Esophagus muscularis mucosa (tissue), 4 donors: ENCODE data around the gene GATB. TPM values are rescaled to one million over a fixed set of nuclear protein-coding genes. Genes with fewer than 3 reads are reported as not detected.
A peak's percentile ranks its signal among the peaks of the same experiment; 100 is the strongest.

Source experiments
- DNase-seq: peaks from one replicate; pipeline ENCODE4 v3.0.0-alpha.2; 2017; ENCODE audit errors: extremely low spot score
- H3K27ac ChIP-seq, 4 donors: fragments of 200-600 bp; sonication (generic); replicated peaks in 1 of 4; 1 replicate in 3 of 4; 2 replicates in 1 of 4; pipeline ENCODE4 v1.5.1; 2016 to 2019; ENCODE audit warnings: mild to moderate bottlenecking in 1 of 4
- H3K27me3 ChIP-seq, 4 donors: fragments of 200-600 bp; sonication (generic); one replicate each; pipeline versions ENCODE4 v1.5.1 to v1.6.0; 2016 to 2019
- H3K36me3 ChIP-seq, 4 donors: fragments of 200-600 bp; sonication (generic); one replicate each; pipeline ENCODE4 v1.5.1; 2016 to 2019
- H3K4me1 ChIP-seq, 4 donors: fragments of 200-600 bp; sonication (generic); one replicate each; pipeline ENCODE4 v1.5.1; 2016 to 2019
- H3K4me3 ChIP-seq, 4 donors: fragments of 200-600 bp; sonication (generic); 1 replicate in 2 of 4; 2 replicates in 2 of 4; pipeline ENCODE4 v1.5.1; 2016 to 2019; ENCODE audit warnings: mild to moderate bottlenecking in 4 of 4, moderate library complexity in 1 of 4
- H3K9me3 ChIP-seq, 4 donors: fragments of 200-600 bp; sonication (generic); 1 replicate in 3 of 4; 2 replicates in 1 of 4; pipeline ENCODE4 v1.5.1; 2016 to 2019
- CTCF ChIP-seq, 3 experiments: fragments of 200-600 bp in 2 of 3; fragments of 450-650 bp in 1 of 3; sonication (generic) in 2 of 3; IDR thresholded peaks; one replicate each; pipeline ENCODE4 v1.5.1; 2017 to 2019; ENCODE audit warnings: antibody characterized with exemption in 3 of 3, mild to moderate bottlenecking in 2 of 3, moderate library complexity in 1 of 3
- EP300 ChIP-seq: sonication (generic); formaldehyde crosslinking; IDR thresholded peaks from one replicate; pipeline ENCODE4 v1.6.1; 2017; ENCODE audit warnings: antibody characterized with exemption
- POLR2A ChIP-seq: fragments of 450-650 bp; IDR thresholded peaks from one replicate; pipeline ENCODE4 v1.6.1; 2017; ENCODE audit warnings: antibody characterized with exemption, moderate library complexity, mild to moderate bottlenecking, low read depth
- POLR2AphosphoS5 ChIP-seq, 2 donors: sonication (generic); formaldehyde crosslinking; IDR thresholded peaks; one replicate each; pipeline ENCODE4 v1.6.1; 2017; ENCODE audit warnings: antibody characterized with exemption in 2 of 2
- WGBS: methylation state at CpG from one replicate; pipeline ENCODE4 v1.1.5; 2018; 5-methylcytosine and 5-hydroxymethylcytosine counted together
- intact Hi-C: fragments of 100-400 bp; cut with DNase I; formaldehyde crosslinking; loops from one replicate; pipeline ENCODE4 v1.15.1; 2023
- total RNA-seq, 4 donors: library from RNA; depleted of rRNA; stranded (reverse); fragments of >200 nt; gene quantifications; one replicate each; pipeline versions ENCODE4 v1.1.0 to v1.2.1, GENCODE V29; 2016

Gene GATB
- 10 to 100 TPM; 12.4 to 19.9 (median 16.4) TPM for total RNA-seq

GRCh38 chr4:151760712-151761661 lies at the start of gene GATB:
TSS of gene GATB (minus strand) at chr4:151761007. CDS start at chr4:151760982, 25 bp downstream.
- intact Hi-C loops: loop anchor here (5.0 to 10.0 kb wide), 3 partner anchors 84 to 624 kb away; no protein-coding TSS in a partner anchor
- TF ChIP-seq POLR2AphosphoS5 (IDR thresholded peaks at IDR 0.05) (peak; percentile 83 to 94), CTCF (IDR thresholded peaks at IDR 0.05) (peak; percentile 30 to 49 (median 49)), EP300 (no peak), POLR2A (no peak)
- Histone ChIP-seq H3K27me3 (no peaks in the 10 kb centered on the region), H3K4me3 (peak within 1 kb of the TSS; percentile 68 to 80 (median 70)), H3K27ac (peak within 1 kb of the TSS; percentile 50 to 74 (median 68)), H3K9me3 (no peaks in the 10 kb centered on the region), H3K36me3 (peaks cover 0 to 20% (median 9%) of the 10 kb centered on the region in 4 donors), H3K4me1 (peaks cover 6 to 15% (median 8%) of the 10 kb centered on the region in 4 donors)
- DNase-seq: peak; percentile 97
- WGBS: 5% methylated on average over 31 of the region's 35 CpGs

- intact Hi-C loops: no loop called here
- no peak for DNase-seq
- Histone ChIP-seq H3K27me3 (no peaks in the 10 kb centered on the region), H3K4me3 (no peak overlapping the region), H3K4me1 (peaks cover 13 to 19% (median 17%) of the 10 kb centered on the region in 4 donors), H3K9me3 (no peaks in the 10 kb centered on the region), H3K27ac (no peak overlapping the region), H3K36me3 (no peaks in the 10 kb centered on the region)
- TF ChIP-seq POLR2A (no peak), CTCF (IDR thresholded peaks at IDR 0.05) (no peak), EP300 (no peak), POLR2AphosphoS5 (IDR thresholded peaks at IDR 0.05) (no peak)
- WGBS: 85% methylated on average over 4 of the region's 4 CpGs
These were observed 49.7 kb upstream of the GATB start for GRCh38 chr4:151810476-151810875.

- Histone ChIP-seq H3K9me3 (no peaks in the 10 kb centered on the region), H3K4me3 (no peak overlapping the region), H3K36me3 (no peaks in the 10 kb centered on the region), H3K27me3 (no peaks in the 10 kb centered on the region), H3K4me1 (peaks cover 13 to 19% (median 17%) of the 10 kb centered on the region in 4 donors), H3K27ac (no peak overlapping the region)
- no peak for DNase-seq
- intact Hi-C loops: loop anchor here (5.0 kb wide), 1 partner anchor 183 kb away; no protein-coding TSS in a partner anchor
- TF ChIP-seq POLR2A (no peak), CTCF (IDR thresholded peaks at IDR 0.05) (no peak), POLR2AphosphoS5 (IDR thresholded peaks at IDR 0.05) (no peak), EP300 (no peak)
- whole genome bisulfite sequencing: 92% methylated on average over 6 of the region's 6 CpGs
These were observed 48.9 kb upstream of the GATB start for GRCh38 chr4:151809716-151810115.

- no peak for TF ChIP-seq EP300
- no peak for TF ChIP-seq CTCF (IDR thresholded peaks at IDR 0.05)
- TF ChIP-seq POLR2A: no peak
- no peak for TF ChIP-seq POLR2AphosphoS5 (IDR thresholded peaks at IDR 0.05)
- WGBS: 93% methylated on average over 4 of the region's 4 CpGs
These were observed 47.7 kb upstream of the GATB start for GRCh38 chr4:151808542-151808941.

More at GRCh38 chr4:151808542-151808941, 47.7 kb upstream of the GATB start:
- Histone ChIP-seq H3K4me1 (peaks cover 13 to 19% (median 17%) of the 10 kb centered on the region in 4 donors), H3K36me3 (no peaks in the 10 kb centered on the region), H3K27me3 (no peaks in the 10 kb centered on the region), H3K27ac (no peak overlapping the region), H3K4me3 (no peak overlapping the region), H3K9me3 (no peaks in the 10 kb centered on the region)
- intact Hi-C loops: loop anchor here (5.0 kb wide), 1 partner anchor 184 kb away; no protein-coding TSS in a partner anchor
- no peak for DNase-seq
